CD8-positive, alpha-beta memory T cell (primary cell): ENCODE measurements around the gene VAMP1. TPM values are rescaled to one million over a fixed set of nuclear protein-coding genes. Genes with fewer than 3 reads are reported as not detected.
A peak's percentile ranks its signal among the peaks of the same experiment; 100 is the strongest.

ENCODE experiments used
- CTCF ChIA-PET: fragments of 350-600 bp; sonication (Branson Sonifier 250); formaldehyde crosslinking; loops from one replicate; lab custom pipeline; 2021; ENCODE audit warnings: antibody characterized with exemption; lab: Charles Lee
- POLR2A ChIA-PET: fragments of 350-600 bp; sonication (Branson Sonifier 250); formaldehyde crosslinking; loops from one replicate; lab custom pipeline; 2021; ENCODE audit warnings: antibody characterized with exemption; lab: Charles Lee
- DNase-seq, 5 donors: peaks; one replicate each; pipeline versions ENCODE4 v3.0.0 to v3.0.0-alpha.2; 2020 to 2022; ENCODE audit warnings: mixed read lengths in 1 of 5
- H3K27ac ChIP-seq: one replicate; pipeline ENCODE4 v1.7.0; 2013; ENCODE audit warnings: low read depth, mild to moderate bottlenecking, low read length, moderate library complexity
- H3K27me3 ChIP-seq: 2 replicates; pipeline ENCODE4 v1.7.0; 2013; ENCODE audit warnings: low read length, mild to moderate bottlenecking; ENCODE audit not compliant: insufficient read depth, poor library complexity, severe bottlenecking
- H3K36me3 ChIP-seq: 2 replicates; pipeline ENCODE4 v1.7.0; 2013; ENCODE audit warnings: mild to moderate bottlenecking, low read length, moderate library complexity; ENCODE audit not compliant: insufficient read depth
- H3K4me1 ChIP-seq: 2 replicates; pipeline ENCODE4 v1.7.0; 2013; ENCODE audit warnings: mild to moderate bottlenecking, low read length, moderate library complexity; ENCODE audit not compliant: insufficient read depth
- H3K4me3 ChIP-seq: 2 replicates; pipeline ENCODE4 v1.7.0; 2013; ENCODE audit warnings: mild to moderate bottlenecking, low read length
- H3K9me3 ChIP-seq: 2 replicates; pipeline ENCODE4 v1.7.0; 2013; ENCODE audit warnings: mild to moderate bottlenecking, low read length
- H3K27ac Mint-ChIP-seq, 8 donors: one replicate each; pipeline ENCODE4 v1.8.0; 2020 to 2021; ENCODE audit warnings: mixed read lengths in 8 of 8, mild to moderate bottlenecking in 6 of 8, inconsistent platforms in 3 of 8, moderate library complexity in 3 of 8
- H3K27me3 Mint-ChIP-seq, 2 donors: one replicate each; pipeline ENCODE4 v1.8.0; 2020 to 2021; ENCODE audit warnings: mixed read lengths in 2 of 2, mild to moderate bottlenecking in 1 of 2, moderate library complexity in 1 of 2
- H3K36me3 Mint-ChIP-seq, 3 donors: one replicate each; pipeline ENCODE4 v1.8.0; 2020 to 2021; ENCODE audit warnings: mixed read lengths in 3 of 3, inconsistent platforms in 1 of 3, mild to moderate bottlenecking in 1 of 3
- H3K4me1 Mint-ChIP-seq, 3 donors: one replicate each; pipeline ENCODE4 v1.8.0; 2020 to 2021; ENCODE audit warnings: mixed read lengths in 3 of 3, inconsistent platforms in 1 of 3, mild to moderate bottlenecking in 1 of 3
- H3K4me3 Mint-ChIP-seq, 7 donors: one replicate each; pipeline ENCODE4 v1.8.0; 2020 to 2021; ENCODE audit warnings: mixed read lengths in 7 of 7, mild to moderate bottlenecking in 6 of 7, moderate library complexity in 4 of 7, inconsistent platforms in 2 of 7
- H3K9me3 Mint-ChIP-seq, 5 donors: one replicate each; pipeline ENCODE4 v1.8.0; 2020 to 2022; ENCODE audit warnings: mixed read lengths in 5 of 5, mild to moderate bottlenecking in 3 of 5, moderate library complexity in 2 of 5, inconsistent platforms in 1 of 5
- polyA plus RNA-seq: library from polyadenylated mRNA; unstranded; fragments of 300-500 nt; fragmentation: Illumina TruSeq; gene quantifications from one replicate; pipeline ENCODE4 v1.2.3, GENCODE V29; 2021
- total RNA-seq, 2 experiments: library from RNA; stranded (reverse); gene quantifications; one replicate each; pipeline ENCODE4 v1.2.3, GENCODE V29; 2021

Gene VAMP1
- total and polyA plus RNA-seq, 3 experiments from 2014 or later = 10.0 to 29.6 (median 26.7) TPM

GRCh38 chr12:6426882-6427671 is 43.4 kb downstream of the VAMP1 start:
- Mint-ChIP-seq H3K4me3 (peak overlapping the region; percentile 36 to 90 (median 72)), H3K27ac (peak overlapping the region; percentile 92 to 98 (median 96)), H3K27me3 (no peaks in the 10 kb centered on the region), H3K36me3 (no peaks in the 10 kb centered on the region), H3K4me1 (peaks cover 55 to 58% (median 55%) of the 10 kb centered on the region in 3 donors), H3K9me3 (no peaks in the 10 kb centered on the region)
- ChIA-PET CTCF (interaction anchor here (1.4 to 7.7 kb wide), 8 partner anchors 12 to 126 kb away, joined by 3 to 107 read pairs (median 40); partner anchors contain the start of genes TAPBPL and VAMP1), POLR2A (interaction anchor here (0.6 to 2.0 kb wide), 7 partner anchors 15 to 132 kb away, joined by 3 to 7 read pairs (median 4); partner anchors contain the start of genes CD27 and TAPBPL)
- Histone ChIP-seq H3K4me1 (peaks cover 61% of the 10 kb centered on the region), H3K9me3 (no peaks in the 10 kb centered on the region), H3K27ac (peak overlapping the region; percentile 69), H3K4me3 (peak overlapping the region; percentile 0), H3K27me3 (no peaks in the 10 kb centered on the region), H3K36me3 (no peaks in the 10 kb centered on the region)
- peak; percentile 56 to 92 (median 80) for DNase-seq

DNA sequence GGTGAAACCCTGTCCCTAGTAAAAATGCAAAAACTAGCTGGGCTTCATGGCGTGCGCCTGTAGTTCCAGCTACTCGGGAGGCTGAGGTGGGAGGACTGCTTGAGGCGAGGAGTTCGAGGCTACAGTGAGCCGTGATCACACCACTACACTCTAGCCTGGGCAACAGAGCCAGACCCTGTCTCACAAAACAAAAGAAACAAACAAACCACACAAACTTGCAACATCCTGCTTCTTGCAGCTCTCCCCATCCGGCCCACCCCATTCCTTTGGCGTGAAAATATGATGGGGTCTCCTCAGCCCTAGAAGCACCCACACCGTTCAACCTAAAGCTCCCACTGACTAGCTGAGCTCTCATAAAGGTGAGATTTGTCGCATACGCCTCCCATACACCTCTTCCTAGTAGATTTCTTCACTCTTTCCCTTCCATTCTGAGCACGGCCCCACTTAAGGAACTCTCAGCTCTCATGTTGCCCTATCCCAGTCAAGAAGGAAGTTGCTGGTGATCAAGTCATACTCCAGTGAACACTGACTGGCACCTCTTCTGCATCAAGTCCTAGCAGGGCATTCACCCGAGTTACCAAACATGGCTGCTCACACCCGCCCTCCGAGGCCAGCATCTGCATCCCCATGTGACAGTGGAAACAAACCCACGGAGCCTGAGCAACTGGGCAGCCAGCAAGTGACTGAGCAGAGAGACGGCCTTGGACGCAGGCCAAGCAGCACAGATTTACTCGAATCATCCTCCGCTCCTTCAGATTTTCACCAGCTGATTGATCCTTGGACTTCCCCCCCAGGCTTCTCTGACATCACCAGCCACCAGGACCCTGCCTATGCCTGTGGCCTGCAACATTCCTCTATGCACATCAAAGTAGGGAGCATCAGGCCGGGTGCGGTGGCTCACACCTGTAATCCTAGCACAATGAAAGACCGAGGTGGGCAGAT is 44.6 kb downstream of the VAMP1 start:
- H3K27me3 Mint-ChIP-seq = no peaks in the 10 kb centered on the region
- no peaks in the 10 kb centered on the region for H3K36me3 ChIP-seq
- peaks cover 59% of the 10 kb centered on the region for H3K4me1 ChIP-seq
- H3K4me3 ChIP-seq = no peak overlapping the region
- H3K27ac ChIP-seq = peak overlapping the region; percentile 69
- H3K27ac Mint-ChIP-seq = peak overlapping the region; percentile 36 to 98 (median 96)
- ChIA-PET POLR2A (interaction anchor here (0.6 to 2.8 kb wide), 9 partner anchors 21 to 112 kb away, joined by 3 to 12 read pairs (median 5); partner anchors contain the start of genes TAPBPL and VAMP1), CTCF (interaction anchor here (0.8 to 7.7 kb wide), 12 partner anchors 18 to 130 kb away, joined by 3 to 107 read pairs (median 16); partner anchors contain the start of genes CD27, GAPDH, IFFO1 and TAPBPL)
- H3K27me3 ChIP-seq = no peaks in the 10 kb centered on the region
- H3K36me3 Mint-ChIP-seq = no peaks in the 10 kb centered on the region
- H3K4me1 Mint-ChIP-seq = peaks cover 49 to 56% (median 50%) of the 10 kb centered on the region in 3 donors
- no peaks in the 10 kb centered on the region for H3K9me3 Mint-ChIP-seq
- peak in 3 of 5 donors; percentile 15 to 56 (median 36) for DNase-seq
- H3K4me3 Mint-ChIP-seq = peak overlapping the region in 6 of 7 donors; percentile 9 to 59 (median 46)
- no peaks in the 10 kb centered on the region for H3K9me3 ChIP-seq

DNA sequence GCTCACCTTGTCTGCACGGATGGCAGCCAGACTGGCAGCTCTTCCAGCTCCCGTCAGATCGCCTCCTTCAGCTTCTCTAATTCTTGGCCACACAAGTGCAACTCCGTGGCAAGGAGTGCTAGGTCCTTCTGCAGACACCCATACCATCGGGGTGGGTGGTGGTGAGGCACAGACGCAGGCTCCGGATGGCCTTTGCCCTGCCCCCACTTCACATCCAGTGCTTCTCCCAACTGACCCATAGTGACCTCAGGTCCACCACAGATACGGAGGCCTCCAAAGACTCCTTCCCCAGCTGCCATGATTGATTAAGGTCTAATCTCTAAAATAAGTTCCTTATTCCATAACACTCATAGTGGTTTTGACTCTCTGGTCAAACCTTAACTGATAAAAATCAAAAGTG is 45.6 kb downstream of the VAMP1 start:
- Mint-ChIP-seq H3K27me3 (no peaks in the 10 kb centered on the region), H3K9me3 (no peaks in the 10 kb centered on the region), H3K4me1 (peaks cover 40 to 46% (median 41%) of the 10 kb centered on the region in 3 donors), H3K36me3 (no peaks in the 10 kb centered on the region), H3K4me3 (no peak overlapping the region), H3K27ac (peak overlapping the region in 6 of 8 donors; percentile 46 to 87 (median 61))
- CTCF ChIA-PET = interaction anchor here (0.8 to 7.7 kb wide), 14 partner anchors 9 to 132 kb away, joined by 3 to 107 read pairs (median 24); partner anchors contain the start of genes CD27, GAPDH, MRPL51 and TAPBPL
- no peaks in the 10 kb centered on the region for H3K27me3 ChIP-seq
- H3K27ac ChIP-seq = no peak overlapping the region
- no peaks in the 10 kb centered on the region for H3K9me3 ChIP-seq
- POLR2A ChIA-PET = interaction anchor here (1.2 to 2.8 kb wide), 5 partner anchors 19 to 113 kb away, joined by 5 to 12 read pairs (median 6); partner anchors contain the start of genes CD27 and TAPBPL
- no peak for DNase-seq
- H3K36me3 ChIP-seq = no peaks in the 10 kb centered on the region
- H3K4me3 ChIP-seq = no peak overlapping the region
- peaks cover 49% of the 10 kb centered on the region for H3K4me1 ChIP-seq

GRCh38 chr12:6424008-6424347 is 46.5 kb downstream of the VAMP1 start:
- Histone ChIP-seq H3K27me3 (no peaks in the 10 kb centered on the region), H3K4me3 (peak overlapping the region; percentile 35), H3K36me3 (no peaks in the 10 kb centered on the region), H3K9me3 (no peaks in the 10 kb centered on the region), H3K27ac (no peak overlapping the region), H3K4me1 (peaks cover 46% of the 10 kb centered on the region)
- ChIA-PET POLR2A (interaction anchor here (0.7 to 2.8 kb wide), 10 partner anchors 20 to 114 kb away, joined by 3 to 12 read pairs (median 4); partner anchors contain the start of genes CD27, GAPDH, MRPL51 and VAMP1), CTCF (interaction anchor here (0.7 to 7.7 kb wide), 24 partner anchors 10 to 133 kb away, joined by 3 to 107 read pairs (median 6); partner anchors contain the start of genes CD27, GAPDH, MRPL51 and TAPBPL)
- H3K27me3 Mint-ChIP-seq = peaks cover 0 to 4% of the 10 kb centered on the region in 2 donors
- peaks cover 36 to 43% (median 41%) of the 10 kb centered on the region in 3 donors for H3K4me1 Mint-ChIP-seq
- DNase-seq = no peak
- H3K4me3 Mint-ChIP-seq = peak overlapping the region in 2 of 7 donors; percentile 43 to 53
- H3K27ac Mint-ChIP-seq = peak overlapping the region in 7 of 8 donors; percentile 41 to 90 (median 69)
- no peaks in the 10 kb centered on the region for H3K9me3 Mint-ChIP-seq
- H3K36me3 Mint-ChIP-seq = no peaks in the 10 kb centered on the region

DNA sequence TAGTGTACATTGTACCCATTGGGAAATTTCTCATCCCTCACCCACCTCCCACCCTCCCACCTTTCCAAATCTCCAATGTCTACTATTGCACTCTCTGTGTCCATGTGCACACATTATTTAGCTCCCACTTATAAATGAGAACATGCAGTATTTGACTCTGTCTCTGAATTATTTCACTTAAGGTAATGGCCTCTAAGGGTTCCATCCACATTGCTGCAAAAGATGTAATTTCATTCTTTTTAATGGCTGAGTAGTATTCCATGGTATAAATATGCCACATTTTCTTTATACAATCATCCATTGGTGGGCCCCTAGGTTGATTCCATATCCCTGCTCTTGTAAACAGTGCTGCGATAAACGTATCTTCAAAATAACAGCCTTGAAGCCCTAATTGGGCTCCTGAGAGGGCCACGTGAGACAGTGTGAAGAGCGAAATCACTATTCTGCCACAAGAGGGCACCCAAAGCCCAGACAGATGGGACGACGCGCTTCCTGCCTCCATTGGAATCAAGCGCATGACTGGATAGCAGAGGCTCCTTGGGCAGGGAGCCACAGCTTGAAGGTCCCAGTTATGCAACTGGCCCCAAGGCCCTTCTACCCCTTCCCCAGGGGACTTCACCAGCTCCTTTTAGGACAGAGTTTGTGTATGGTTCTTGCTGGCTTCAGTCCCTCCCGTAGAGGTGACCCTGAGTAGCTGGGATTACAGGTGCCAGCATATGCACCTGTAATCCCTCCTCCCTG is 47.0 kb downstream of the VAMP1 start:
- Mint-ChIP-seq H3K27ac (peak overlapping the region; percentile 41 to 90 (median 70)), H3K36me3 (no peaks in the 10 kb centered on the region), H3K27me3 (peaks cover 0 to 4% of the 10 kb centered on the region in 2 donors), H3K4me3 (peak overlapping the region in 4 of 7 donors; percentile 5 to 53 (median 24)), H3K4me1 (peaks cover 36 to 43% (median 40%) of the 10 kb centered on the region in 3 donors), H3K9me3 (no peaks in the 10 kb centered on the region)
- Histone ChIP-seq H3K9me3 (no peaks in the 10 kb centered on the region), H3K27me3 (no peaks in the 10 kb centered on the region), H3K27ac (no peak overlapping the region), H3K4me3 (peak overlapping the region; percentile 35), H3K36me3 (no peaks in the 10 kb centered on the region), H3K4me1 (peaks cover 46% of the 10 kb centered on the region)
- ChIA-PET POLR2A (interaction anchor here (0.5 to 2.8 kb wide), 11 partner anchors 21 to 134 kb away, joined by 3 to 12 read pairs (median 5); partner anchors contain the start of genes CD27, GAPDH, MRPL51 and VAMP1), CTCF (interaction anchor here (0.7 to 7.7 kb wide), 25 partner anchors 10 to 134 kb away, joined by 3 to 107 read pairs (median 6); partner anchors contain the start of genes CD27, GAPDH, MRPL51 and TAPBPL)
- DNase-seq = peak; percentile 60 to 87 (median 82)

GRCh38 chr12:6420364-6420763 is 50.1 kb downstream of the VAMP1 start:
- no peak overlapping the region for H3K27ac ChIP-seq
- no peak for DNase-seq
- ChIA-PET CTCF (interaction anchor here (0.6 to 1.5 kb wide), 3 partner anchors 84 to 118 kb away, joined by 3 to 4 read pairs (median 3); no protein-coding TSS in a partner anchor), POLR2A (interaction anchor here (0.7 kb wide), 1 partner anchor 51 kb away, joined by 3 read pairs; no protein-coding TSS in a partner anchor)
- Mint-ChIP-seq H3K4me3 (no peak overlapping the region), H3K27ac (no peak overlapping the region), H3K36me3 (no peaks in the 10 kb centered on the region), H3K9me3 (no peaks in the 10 kb centered on the region), H3K4me1 (peaks cover 14 to 18% (median 14%) of the 10 kb centered on the region in 3 donors), H3K27me3 (peaks cover 6 to 7% of the 10 kb centered on the region in 2 donors)
- peaks cover 19% of the 10 kb centered on the region for H3K4me1 ChIP-seq
- no peaks in the 10 kb centered on the region for H3K36me3 ChIP-seq
- H3K9me3 ChIP-seq = no peaks in the 10 kb centered on the region
- H3K4me3 ChIP-seq = no peak overlapping the region
- no peaks in the 10 kb centered on the region for H3K27me3 ChIP-seq
